ENCODE measurements around the gene DIPK1C. TPM values are rescaled to one million over a fixed set of nuclear protein-coding genes. Genes with fewer than 3 reads are reported as not detected.

The DIPK1C gene
- total and polyA plus RNA-seq, 2 experiments from 2014 or later = 0.07 TPM; not detected in 1

DNA sequence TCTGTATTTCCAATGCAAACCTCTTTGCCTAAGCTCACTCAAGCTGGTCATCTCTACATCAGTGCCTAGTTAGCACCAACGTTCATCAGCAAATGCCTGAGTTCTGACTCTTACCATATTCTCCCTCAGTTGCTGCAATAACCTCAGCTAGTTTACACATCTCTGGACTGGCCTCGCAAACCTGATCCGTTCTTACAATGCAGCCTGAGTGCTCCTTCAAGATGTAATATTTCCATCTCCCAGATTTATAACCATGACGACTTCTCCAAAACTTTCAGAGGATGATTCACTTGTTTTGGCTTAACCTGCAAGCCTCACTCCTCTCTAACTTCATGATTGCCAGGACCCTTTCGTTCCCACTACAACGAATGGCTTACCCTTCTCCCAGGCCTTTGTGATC is 69.7 kb downstream of the DIPK1C start:
- no peaks in the 10 kb centered on the region for H4K20me1 ChIP-seq (replicated peaks; ENCODE audit: insufficient read depth)
- TF ChIP-seq, protein P1, sequence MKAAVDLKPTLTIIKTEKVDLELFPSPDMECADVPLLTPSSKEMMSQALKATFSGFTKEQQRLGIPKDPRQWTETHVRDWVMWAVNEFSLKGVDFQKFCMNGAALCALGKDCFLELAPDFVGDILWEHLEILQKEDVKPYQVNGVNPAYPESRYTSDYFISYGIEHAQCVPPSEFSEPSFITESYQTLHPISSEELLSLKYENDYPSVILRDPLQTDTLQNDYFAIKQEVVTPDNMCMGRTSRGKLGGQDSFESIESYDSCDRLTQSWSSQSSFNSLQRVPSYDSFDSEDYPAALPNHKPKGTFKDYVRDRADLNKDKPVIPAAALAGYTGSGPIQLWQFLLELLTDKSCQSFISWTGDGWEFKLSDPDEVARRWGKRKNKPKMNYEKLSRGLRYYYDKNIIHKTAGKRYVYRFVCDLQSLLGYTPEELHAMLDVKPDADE (IDR thresholded peaks at IDR 0.05) = no peak
- TF ChIP-seq EZH2phosphoT487 (IDR thresholded peaks at IDR 0.05; ENCODE audit: unreplicated experiment) = no peak
- no peak for TF ChIP-seq EZH2 (IDR thresholded peaks at IDR 0.05; ENCODE audit: low read depth, unreplicated experiment)
- no peak for TF ChIP-seq JUNB (IDR thresholded peaks at IDR 0.05; ENCODE audit: unreplicated experiment)
- TF ChIP-seq CREB1 (CRISPR knock-in tag; IDR thresholded peaks at IDR 0.05; ENCODE audit: low read depth) = no peak
- TF ChIP-seq ZNF114 (CRISPR knock-in tag; IDR thresholded peaks at IDR 0.05) = no peak
- TF ChIP-seq, protein P2, sequence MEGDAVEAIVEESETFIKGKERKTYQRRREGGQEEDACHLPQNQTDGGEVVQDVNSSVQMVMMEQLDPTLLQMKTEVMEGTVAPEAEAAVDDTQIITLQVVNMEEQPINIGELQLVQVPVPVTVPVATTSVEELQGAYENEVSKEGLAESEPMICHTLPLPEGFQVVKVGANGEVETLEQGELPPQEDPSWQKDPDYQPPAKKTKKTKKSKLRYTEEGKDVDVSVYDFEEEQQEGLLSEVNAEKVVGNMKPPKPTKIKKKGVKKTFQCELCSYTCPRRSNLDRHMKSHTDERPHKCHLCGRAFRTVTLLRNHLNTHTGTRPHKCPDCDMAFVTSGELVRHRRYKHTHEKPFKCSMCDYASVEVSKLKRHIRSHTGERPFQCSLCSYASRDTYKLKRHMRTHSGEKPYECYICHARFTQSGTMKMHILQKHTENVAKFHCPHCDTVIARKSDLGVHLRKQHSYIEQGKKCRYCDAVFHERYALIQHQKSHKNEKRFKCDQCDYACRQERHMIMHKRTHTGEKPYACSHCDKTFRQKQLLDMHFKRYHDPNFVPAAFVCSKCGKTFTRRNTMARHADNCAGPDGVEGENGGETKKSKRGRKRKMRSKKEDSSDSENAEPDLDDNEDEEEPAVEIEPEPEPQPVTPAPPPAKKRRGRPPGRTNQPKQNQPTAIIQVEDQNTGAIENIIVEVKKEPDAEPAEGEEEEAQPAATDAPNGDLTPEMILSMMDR (conservative IDR thresholded peaks at IDR 0.05; ENCODE audit: low read depth in 2 of 2) = no peak
- TF ChIP-seq NANOG (IDR thresholded peaks at IDR 0.05; ENCODE audit: borderline replicate concordance) = no peak
- TF ChIP-seq, protein P3, sequence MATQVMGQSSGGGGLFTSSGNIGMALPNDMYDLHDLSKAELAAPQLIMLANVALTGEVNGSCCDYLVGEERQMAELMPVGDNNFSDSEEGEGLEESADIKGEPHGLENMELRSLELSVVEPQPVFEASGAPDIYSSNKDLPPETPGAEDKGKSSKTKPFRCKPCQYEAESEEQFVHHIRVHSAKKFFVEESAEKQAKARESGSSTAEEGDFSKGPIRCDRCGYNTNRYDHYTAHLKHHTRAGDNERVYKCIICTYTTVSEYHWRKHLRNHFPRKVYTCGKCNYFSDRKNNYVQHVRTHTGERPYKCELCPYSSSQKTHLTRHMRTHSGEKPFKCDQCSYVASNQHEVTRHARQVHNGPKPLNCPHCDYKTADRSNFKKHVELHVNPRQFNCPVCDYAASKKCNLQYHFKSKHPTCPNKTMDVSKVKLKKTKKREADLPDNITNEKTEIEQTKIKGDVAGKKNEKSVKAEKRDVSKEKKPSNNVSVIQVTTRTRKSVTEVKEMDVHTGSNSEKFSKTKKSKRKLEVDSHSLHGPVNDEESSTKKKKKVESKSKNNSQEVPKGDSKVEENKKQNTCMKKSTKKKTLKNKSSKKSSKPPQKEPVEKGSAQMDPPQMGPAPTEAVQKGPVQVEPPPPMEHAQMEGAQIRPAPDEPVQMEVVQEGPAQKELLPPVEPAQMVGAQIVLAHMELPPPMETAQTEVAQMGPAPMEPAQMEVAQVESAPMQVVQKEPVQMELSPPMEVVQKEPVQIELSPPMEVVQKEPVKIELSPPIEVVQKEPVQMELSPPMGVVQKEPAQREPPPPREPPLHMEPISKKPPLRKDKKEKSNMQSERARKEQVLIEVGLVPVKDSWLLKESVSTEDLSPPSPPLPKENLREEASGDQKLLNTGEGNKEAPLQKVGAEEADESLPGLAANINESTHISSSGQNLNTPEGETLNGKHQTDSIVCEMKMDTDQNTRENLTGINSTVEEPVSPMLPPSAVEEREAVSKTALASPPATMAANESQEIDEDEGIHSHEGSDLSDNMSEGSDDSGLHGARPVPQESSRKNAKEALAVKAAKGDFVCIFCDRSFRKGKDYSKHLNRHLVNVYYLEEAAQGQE (IDR thresholded peaks at IDR 0.05; ENCODE audit: unreplicated experiment) = no peak
- TF ChIP-seq STAT1 (IDR thresholded peaks at IDR 0.05; ENCODE audit: unreplicated experiment) = no peak
- no peak for TF ChIP-seq POLR2AphosphoS5 (IDR thresholded peaks at IDR 0.05; ENCODE audit: low read depth)
- no peak for TF ChIP-seq ZNF331 (CRISPR knock-in tag; IDR thresholded peaks at IDR 0.05; ENCODE audit: low read depth)
- TF ChIP-seq, protein P4, sequence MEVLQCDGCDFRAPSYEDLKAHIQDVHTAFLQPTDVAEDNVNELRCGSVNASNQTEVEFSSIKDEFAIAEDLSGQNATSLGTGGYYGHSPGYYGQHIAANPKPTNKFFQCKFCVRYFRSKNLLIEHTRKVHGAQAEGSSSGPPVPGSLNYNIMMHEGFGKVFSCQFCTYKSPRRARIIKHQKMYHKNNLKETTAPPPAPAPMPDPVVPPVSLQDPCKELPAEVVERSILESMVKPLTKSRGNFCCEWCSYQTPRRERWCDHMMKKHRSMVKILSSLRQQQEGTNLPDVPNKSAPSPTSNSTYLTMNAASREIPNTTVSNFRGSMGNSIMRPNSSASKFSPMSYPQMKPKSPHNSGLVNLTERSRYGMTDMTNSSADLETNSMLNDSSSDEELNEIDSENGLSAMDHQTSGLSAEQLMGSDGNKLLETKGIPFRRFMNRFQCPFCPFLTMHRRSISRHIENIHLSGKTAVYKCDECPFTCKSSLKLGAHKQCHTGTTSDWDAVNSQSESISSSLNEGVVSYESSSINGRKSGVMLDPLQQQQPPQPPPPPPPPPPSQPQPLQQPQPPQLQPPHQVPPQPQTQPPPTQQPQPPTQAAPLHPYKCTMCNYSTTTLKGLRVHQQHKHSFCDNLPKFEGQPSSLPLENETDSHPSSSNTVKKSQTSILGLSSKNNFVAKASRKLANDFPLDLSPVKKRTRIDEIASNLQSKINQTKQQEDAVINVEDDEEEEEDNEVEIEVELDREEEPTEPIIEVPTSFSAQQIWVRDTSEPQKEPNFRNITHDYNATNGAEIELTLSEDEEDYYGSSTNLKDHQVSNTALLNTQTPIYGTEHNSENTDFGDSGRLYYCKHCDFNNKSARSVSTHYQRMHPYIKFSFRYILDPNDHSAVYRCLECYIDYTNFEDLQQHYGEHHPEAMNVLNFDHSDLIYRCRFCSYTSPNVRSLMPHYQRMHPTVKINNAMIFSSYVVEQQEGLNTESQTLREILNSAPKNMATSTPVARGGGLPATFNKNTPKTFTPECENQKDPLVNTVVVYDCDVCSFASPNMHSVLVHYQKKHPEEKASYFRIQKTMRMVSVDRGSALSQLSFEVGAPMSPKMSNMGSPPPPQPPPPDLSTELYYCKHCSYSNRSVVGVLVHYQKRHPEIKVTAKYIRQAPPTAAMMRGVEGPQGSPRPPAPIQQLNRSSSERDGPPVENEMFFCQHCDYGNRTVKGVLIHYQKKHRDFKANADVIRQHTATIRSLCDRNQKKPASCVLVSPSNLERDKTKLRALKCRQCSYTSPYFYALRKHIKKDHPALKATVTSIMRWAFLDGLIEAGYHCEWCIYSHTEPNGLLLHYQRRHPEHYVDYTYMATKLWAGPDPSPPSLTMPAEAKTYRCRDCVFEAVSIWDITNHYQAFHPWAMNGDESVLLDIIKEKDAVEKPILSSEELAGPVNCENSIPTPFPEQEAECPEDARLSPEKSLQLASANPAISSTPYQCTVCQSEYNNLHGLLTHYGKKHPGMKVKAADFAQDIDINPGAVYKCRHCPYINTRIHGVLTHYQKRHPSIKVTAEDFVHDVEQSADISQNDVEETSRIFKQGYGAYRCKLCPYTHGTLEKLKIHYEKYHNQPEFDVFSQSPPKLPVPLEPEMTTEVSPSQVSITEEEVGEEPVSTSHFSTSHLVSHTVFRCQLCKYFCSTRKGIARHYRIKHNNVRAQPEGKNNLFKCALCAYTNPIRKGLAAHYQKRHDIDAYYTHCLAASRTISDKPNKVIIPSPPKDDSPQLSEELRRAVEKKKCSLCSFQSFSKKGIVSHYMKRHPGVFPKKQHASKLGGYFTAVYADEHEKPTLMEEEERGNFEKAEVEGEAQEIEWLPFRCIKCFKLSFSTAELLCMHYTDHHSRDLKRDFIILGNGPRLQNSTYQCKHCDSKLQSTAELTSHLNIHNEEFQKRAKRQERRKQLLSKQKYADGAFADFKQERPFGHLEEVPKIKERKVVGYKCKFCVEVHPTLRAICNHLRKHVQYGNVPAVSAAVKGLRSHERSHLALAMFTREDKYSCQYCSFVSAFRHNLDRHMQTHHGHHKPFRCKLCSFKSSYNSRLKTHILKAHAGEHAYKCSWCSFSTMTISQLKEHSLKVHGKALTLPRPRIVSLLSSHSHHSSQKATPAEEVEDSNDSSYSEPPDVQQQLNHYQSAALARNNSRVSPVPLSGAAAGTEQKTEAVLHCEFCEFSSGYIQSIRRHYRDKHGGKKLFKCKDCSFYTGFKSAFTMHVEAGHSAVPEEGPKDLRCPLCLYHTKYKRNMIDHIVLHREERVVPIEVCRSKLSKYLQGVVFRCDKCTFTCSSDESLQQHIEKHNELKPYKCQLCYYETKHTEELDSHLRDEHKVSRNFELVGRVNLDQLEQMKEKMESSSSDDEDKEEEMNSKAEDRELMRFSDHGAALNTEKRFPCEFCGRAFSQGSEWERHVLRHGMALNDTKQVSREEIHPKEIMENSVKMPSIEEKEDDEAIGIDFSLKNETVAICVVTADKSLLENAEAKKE (CRISPR knock-in tag; IDR thresholded peaks at IDR 0.05) = no peak
- H3K27me3 ChIP-seq (ENCODE audit: insufficient read depth) = no peaks in the 10 kb centered on the region
- Mint-ChIP-seq H3K4me1 (peaks cover 15% of the 10 kb centered on the region), H3K4me3 (no peak overlapping the region), H3K9me3 (peaks cover 9% of the 10 kb centered on the region; the same call in 1 of the 3 replicates), H3K27ac (no peak overlapping the region), H3K36me3 (ENCODE audit: low read depth) (peaks cover 3% of the 10 kb centered on the region; the same call in 2 of the 3 replicates), H3K27me3 (ENCODE audit: insufficient read depth, low read depth, poor library complexity) (peaks cover 7% of the 10 kb centered on the region)
- H3K36me3 ChIP-seq (ENCODE audit: insufficient read depth) = no peaks in the 10 kb centered on the region
- no peak overlapping the region for H3K4me3 ChIP-seq
- DNase-seq (ENCODE audit: low spot score) = no peak
- no peak overlapping the region for H3K27ac ChIP-seq (ENCODE audit: low read depth)
- H3K79me2 ChIP-seq (replicated peaks; ENCODE audit: insufficient read depth) = no peaks in the 10 kb centered on the region
- H2AFZ ChIP-seq = no peak overlapping the region
- ATAC-seq = no peak
- H3K4me2 ChIP-seq = no peak overlapping the region
- peaks cover 11% of the 10 kb centered on the region for H3K4me1 ChIP-seq (ENCODE audit: insufficient read depth)
- H3K9me2 ChIP-seq (ENCODE audit: insufficient read depth) = no peaks in the 10 kb centered on the region
- no peaks in the 10 kb centered on the region for H3F3A ChIP-seq (replicated peaks; ENCODE audit: low read depth)
